Measurements from ENCODE around the gene ARTN. TPM values are rescaled to one million over a fixed set of nuclear protein-coding genes. Genes with fewer than 3 reads are reported as not detected.

ARTN gene
- total and polyA plus RNA-seq, 9 of the 15 experiments (the other 6 are each of a cell fraction or from before 2014, with no cell fraction given): 0.06 to 0.38 TPM; not detected in 7

- no peak for TF ChIP-seq NR0B1 (IDR thresholded peaks at IDR 0.05; ENCODE audit: partially characterized antibody)
- TF ChIP-seq LCOR (CRISPR knock-in tag; IDR thresholded peaks at IDR 0.05): peak; percentile 96
- peak; percentile 57; the same call in 1 of the 2 replicates for TF ChIP-seq RNF2 (IDR thresholded peaks at IDR 0.05)
- TF ChIP-seq CBX1 (IDR thresholded peaks at IDR 0.05; ENCODE audit: low read depth): peak; percentile 92
- TF ChIP-seq E2F4 (CRISPR knock-in tag; IDR thresholded peaks at IDR 0.05; ENCODE audit: low read depth): peak; percentile 75; the same call in 1 of the 2 replicates
- TF ChIP-seq RBM15 (IDR thresholded peaks at IDR 0.05; ENCODE audit: insufficient read depth, low read length): no peak
- TF ChIP-seq PHF21A (IDR thresholded peaks at IDR 0.05; ENCODE audit: borderline replicate concordance, low read depth): peak; percentile 39; the same call in 1 of the 2 replicates
- peak; percentile 70 for TF ChIP-seq ZFP91 (CRISPR knock-in tag; IDR thresholded peaks at IDR 0.05)
- TF ChIP-seq HCFC1 (IDR thresholded peaks at IDR 0.05; ENCODE audit: low read depth, low read length): peak; percentile 100
- TF ChIP-seq TFAP4 (CRISPR knock-in tag; IDR thresholded peaks at IDR 0.05; ENCODE audit: borderline replicate concordance): peak; percentile 96
- no peak for TF ChIP-seq HDAC6 (IDR thresholded peaks at IDR 0.05; ENCODE audit: low read depth, low read length)
- no peak for TF ChIP-seq ZNF175 (CRISPR knock-in tag; IDR thresholded peaks at IDR 0.05; ENCODE audit: low read depth)
- TF ChIP-seq UBTF (IDR thresholded peaks at IDR 0.05; ENCODE audit: borderline replicate concordance in 1 of 2, low read depth in 2 of 2, low read length in 2 of 2): peak; percentile 73 to 77; a peak in 3 of 4 replicates
- no peak for TF ChIP-seq TSC22D4 (tag; IDR thresholded peaks at IDR 0.05)
- TF ChIP-seq JUND (IDR thresholded peaks at IDR 0.05; ENCODE audit: borderline replicate concordance, low read depth, low read length): peak; percentile 68; the same call in 1 of the 2 replicates
- TF ChIP-seq JUND (tag; IDR thresholded peaks at IDR 0.05; ENCODE audit: borderline replicate concordance, low read depth, low read length): peak; percentile 66; the same call in 2 of the 3 replicates
- TF ChIP-seq KLF6 (CRISPR knock-in tag; IDR thresholded peaks at IDR 0.05; ENCODE audit: borderline replicate concordance): no peak
- TF ChIP-seq ZNF217 (CRISPR knock-in tag; IDR thresholded peaks at IDR 0.05): no peak
- TF ChIP-seq MCM5 (IDR thresholded peaks at IDR 0.05; ENCODE audit: low read depth): no peak
Observed at GRCh38 chr1:43946236-43947060, 12.8 kb downstream of the ARTN start, which contains the start of gene IPO13 (continued).

Measured in K562 (cell line).